HepG2 (cell line): ENCODE measurements around the gene LSM5. TPM values are rescaled to one million over a fixed set of nuclear protein-coding genes. Genes with fewer than 3 reads are reported as not detected.
A peak's percentile ranks its signal among the peaks of the same experiment; 100 is the strongest.

Source experiments
- DNMT3B ChIP-seq: conservative IDR thresholded peaks from 2 replicates; pipeline ENCODE4 v1.6.1; 2016; ENCODE audit warnings: missing biosample characterization, control low read depth
- HNF4A ChIP-seq: sonication (generic); formaldehyde crosslinking; IDR thresholded peaks from 2 replicates; pipeline ENCODE4 v1.4.0; 2020; ENCODE audit warnings: missing genetic modification reagents
- IRX3 ChIP-seq: sonication (generic); formaldehyde crosslinking; IDR thresholded peaks from 2 replicates; pipeline ENCODE4 v1.8.1; 2023; ENCODE audit warnings: mild to moderate bottlenecking, low read depth, missing genetic modification reagents, borderline replicate concordance
- LCORL ChIP-seq, 2 experiments: fragments of 450-650 bp in 1 of 2; sonication (generic) in 1 of 2; formaldehyde crosslinking in 1 of 2; IDR thresholded peaks; 2 replicates each; pipeline versions ENCODE4 v1.5.0 to v1.6.1; 2017 to 2020; ENCODE audit warnings: antibody characterized with exemption in 1 of 2, missing genetic modification reagents in 1 of 2
- MEIS1 ChIP-seq: sonication (generic); formaldehyde crosslinking; IDR thresholded peaks from 2 replicates; pipeline ENCODE4 v1.9.0; 2021; ENCODE audit warnings: mild to moderate bottlenecking, missing genetic modification reagents, moderate library complexity, borderline replicate concordance
- MLLT10 ChIP-seq: sonication (generic); formaldehyde crosslinking; IDR thresholded peaks from 2 replicates; pipeline ENCODE4 v1.4.0; 2020; ENCODE audit warnings: missing genetic modification reagents
- SAP130 ChIP-seq: IDR thresholded peaks from 2 replicates; pipeline ENCODE4 v1.6.1; 2016; ENCODE audit warnings: low read depth
- SIN3A ChIP-seq: IDR thresholded peaks from 2 replicates; pipeline ENCODE4 v1.6.1; 2011; ENCODE audit warnings: low read depth, mild to moderate bottlenecking, control low read depth, low read length, borderline replicate concordance
- ZFP36 ChIP-seq: fragments of 150-350 bp; IDR thresholded peaks from 2 replicates; pipeline ENCODE4 v1.6.1; 2018; ENCODE audit warnings: borderline replicate concordance, low read length, low read depth; ENCODE audit not compliant: partially characterized antibody
- ZNF766 ChIP-seq: sonication (generic); formaldehyde crosslinking; IDR thresholded peaks from 2 replicates; pipeline ENCODE4 v1.5.0; 2020; ENCODE audit warnings: missing genetic modification reagents, borderline replicate concordance
- polyA plus RNA-seq, 8 experiments: library from polyadenylated mRNA; depleted of rRNA in 3 of 8; stranded (reverse) in 7 of 8; unstranded in 1 of 8; fragments of >200 nt; fragmentation: Illumina TruSeq in 4 of 8; extraction: Trizol in 4 of 8; gene quantifications; 2 replicates each; pipeline versions ENCODE4 v1.2.1 to v1.2.3, GENCODE V29; 2011 to 2016; ENCODE audit warnings: low read depth in 4 of 8, missing spikeins in 1 of 8, mixed read lengths in 1 of 8; ENCODE audit not compliant: insufficient read depth in 1 of 8
- total RNA-seq, 5 experiments: library from RNA; depleted of rRNA; stranded (reverse); fragments of >200 nt; fragmentation: Illumina TruSeq; extraction: Trizol; gene quantifications; 2 replicates each; pipeline ENCODE4 v1.2.3, GENCODE V29; 2016; ENCODE audit warnings: low read depth in 1 of 5
- TF ChIP-seq, protein P1 (sequence below): sonication (generic); formaldehyde crosslinking; IDR thresholded peaks from one replicate; pipeline ENCODE4 v1.5.1; 2020; ENCODE audit warnings: mild to moderate bottlenecking, missing genetic modification reagents; ENCODE audit errors: not compliant biosample characterization
- TF ChIP-seq, protein P2 (sequence below): fragments of 450-650 bp; IDR thresholded peaks from 2 replicates; pipeline ENCODE4 v1.6.1; 2017; ENCODE audit warnings: mild to moderate bottlenecking
- TF ChIP-seq, protein P3 (sequence below): sonication (generic); formaldehyde crosslinking; IDR thresholded peaks from 2 replicates; pipeline ENCODE4 v1.8.1; 2023; ENCODE audit warnings: missing genetic modification reagents, mild to moderate bottlenecking, borderline replicate concordance
- TF ChIP-seq, protein P4 (sequence below): sonication (generic); formaldehyde crosslinking; IDR thresholded peaks from 2 replicates; pipeline ENCODE4 v1.4.0; 2020; ENCODE audit warnings: missing genetic modification reagents

Gene LSM5
- total and polyA plus RNA-seq, 2 of the 13 experiments (the other 11 are each of a cell fraction or from before 2014, with no cell fraction given) = 30.3 to 183 TPM

DNA sequence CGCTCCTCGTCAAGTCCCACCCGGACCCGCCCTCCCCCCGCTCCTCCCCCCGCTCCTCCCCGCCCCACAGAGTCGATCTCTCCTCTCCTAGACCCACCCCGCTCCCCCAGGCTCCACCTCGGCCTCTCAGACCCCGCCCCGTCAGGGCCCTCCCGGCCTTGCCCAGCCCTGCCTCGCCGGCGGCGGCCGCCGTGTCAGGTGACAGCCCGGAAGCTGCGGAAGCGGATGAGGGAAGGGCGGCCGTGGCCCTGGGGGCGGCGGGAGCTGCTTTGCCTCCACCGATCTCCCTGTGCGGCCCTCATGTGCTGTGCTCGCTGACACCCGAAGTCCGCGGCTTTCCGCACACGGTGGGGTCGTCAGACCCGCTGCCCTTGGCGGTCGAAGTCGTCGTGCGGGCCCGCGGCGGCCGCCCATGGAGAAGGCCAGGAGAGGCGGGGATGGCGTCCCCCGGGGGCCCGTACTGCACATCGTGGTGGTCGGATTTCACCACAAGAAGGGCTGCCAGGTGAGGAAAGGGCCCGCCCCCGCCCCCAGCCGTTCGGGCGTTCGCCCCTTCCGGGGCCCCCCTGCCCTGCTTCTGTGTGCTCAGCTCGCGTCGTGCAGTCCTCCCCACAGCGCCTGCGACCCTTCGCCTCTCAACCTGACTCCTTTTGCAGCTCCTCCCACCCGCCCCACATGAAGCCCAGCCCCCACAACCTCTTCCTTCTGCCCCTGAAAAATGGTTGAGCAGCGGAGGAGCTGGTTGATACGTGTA is 5.3 kb upstream of the LSM5 start, which contains the start of gene AVL9 (continued):
- TF ChIP-seq, protein P1, sequence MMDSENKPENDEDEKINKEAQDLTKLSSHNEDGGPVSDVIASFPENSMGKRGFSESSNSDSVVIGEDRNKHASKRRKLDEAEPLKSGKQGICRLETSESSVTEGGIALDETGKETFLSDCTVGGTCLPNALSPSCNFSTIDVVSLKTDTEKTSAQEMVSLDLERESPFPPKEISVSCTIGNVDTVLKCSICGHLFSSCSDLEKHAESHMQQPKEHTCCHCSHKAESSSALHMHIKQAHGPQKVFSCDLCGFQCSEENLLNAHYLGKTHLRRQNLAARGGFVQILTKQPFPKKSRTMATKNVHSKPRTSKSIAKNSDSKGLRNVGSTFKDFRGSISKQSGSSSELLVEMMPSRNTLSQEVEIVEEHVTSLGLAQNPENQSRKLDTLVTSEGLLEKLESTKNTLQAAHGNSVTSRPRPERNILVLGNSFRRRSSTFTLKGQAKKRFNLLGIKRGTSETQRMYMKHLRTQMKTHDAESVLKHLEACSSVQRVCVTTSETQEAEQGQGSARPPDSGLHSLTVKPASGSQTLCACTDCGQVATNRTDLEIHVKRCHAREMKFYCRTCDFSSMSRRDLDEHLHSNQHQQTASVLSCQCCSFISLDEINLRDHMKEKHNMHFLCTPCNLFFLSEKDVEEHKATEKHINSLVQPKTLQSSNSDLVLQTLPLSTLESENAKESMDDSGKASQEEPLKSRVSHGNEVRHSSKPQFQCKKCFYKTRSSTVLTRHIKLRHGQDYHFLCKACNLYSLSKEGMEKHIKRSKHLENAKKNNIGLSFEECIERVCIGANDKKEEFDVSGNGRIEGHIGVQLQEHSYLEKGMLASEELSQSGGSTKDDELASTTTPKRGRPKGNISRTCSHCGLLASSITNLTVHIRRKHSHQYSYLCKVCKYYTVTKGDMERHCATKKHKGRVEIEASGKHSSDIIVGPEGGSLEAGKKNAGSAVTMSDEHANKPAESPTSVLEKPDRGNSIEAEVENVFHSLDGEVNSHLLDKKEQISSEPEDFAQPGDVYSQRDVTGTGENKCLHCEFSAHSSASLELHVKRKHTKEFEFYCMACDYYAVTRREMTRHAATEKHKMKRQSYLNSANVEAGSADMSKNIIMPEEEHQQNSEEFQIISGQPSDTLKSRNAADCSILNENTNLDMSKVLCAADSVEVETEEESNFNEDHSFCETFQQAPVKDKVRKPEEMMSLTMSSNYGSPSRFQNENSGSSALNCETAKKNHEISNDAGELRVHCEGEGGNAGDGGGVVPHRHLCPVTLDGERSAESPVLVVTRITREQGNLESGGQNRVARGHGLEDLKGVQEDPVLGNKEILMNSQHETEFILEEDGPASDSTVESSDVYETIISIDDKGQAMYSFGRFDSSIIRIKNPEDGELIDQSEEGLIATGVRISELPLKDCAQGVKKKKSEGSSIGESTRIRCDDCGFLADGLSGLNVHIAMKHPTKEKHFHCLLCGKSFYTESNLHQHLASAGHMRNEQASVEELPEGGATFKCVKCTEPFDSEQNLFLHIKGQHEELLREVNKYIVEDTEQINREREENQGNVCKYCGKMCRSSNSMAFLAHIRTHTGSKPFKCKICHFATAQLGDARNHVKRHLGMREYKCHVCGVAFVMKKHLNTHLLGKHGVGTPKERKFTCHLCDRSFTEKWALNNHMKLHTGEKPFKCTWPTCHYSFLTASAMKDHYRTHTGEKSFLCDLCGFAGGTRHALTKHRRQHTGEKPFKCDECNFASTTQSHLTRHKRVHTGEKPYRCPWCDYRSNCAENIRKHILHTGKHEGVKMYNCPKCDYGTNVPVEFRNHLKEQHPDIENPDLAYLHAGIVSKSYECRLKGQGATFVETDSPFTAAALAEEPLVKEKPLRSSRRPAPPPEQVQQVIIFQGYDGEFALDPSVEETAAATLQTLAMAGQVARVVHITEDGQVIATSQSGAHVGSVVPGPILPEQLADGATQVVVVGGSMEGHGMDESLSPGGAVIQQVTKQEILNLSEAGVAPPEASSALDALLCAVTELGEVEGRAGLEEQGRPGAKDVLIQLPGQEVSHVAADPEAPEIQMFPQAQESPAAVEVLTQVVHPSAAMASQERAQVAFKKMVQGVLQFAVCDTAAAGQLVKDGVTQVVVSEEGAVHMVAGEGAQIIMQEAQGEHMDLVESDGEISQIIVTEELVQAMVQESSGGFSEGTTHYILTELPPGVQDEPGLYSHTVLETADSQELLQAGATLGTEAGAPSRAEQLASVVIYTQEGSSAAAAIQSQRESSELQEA = peak; percentile 65
- TF ChIP-seq MEIS1 (CRISPR knock-in tag) (peak; percentile 85; the same call in 1 of the 2 replicates), SAP130 (peak; percentile 96), MLLT10 (CRISPR knock-in tag) (no peak), ZFP36 (no peak), ZNF766 (CRISPR knock-in tag) (peak; percentile 74; the same call in 1 of the 2 replicates), IRX3 (CRISPR knock-in tag) (peak; percentile 36; the same call in 1 of the 2 replicates), HNF4A (CRISPR knock-in tag) (peak; percentile 37; the same call in 1 of the 2 replicates), LCORL (IDR thresholded peaks at IDR 0.05) (no peak), LCORL (CRISPR knock-in tag; IDR thresholded peaks at IDR 0.05) (peak; percentile 71), SIN3A (no peak; the same call in 1 of the 2 replicates), DNMT3B (CRISPR knock-in tag) (0 out of 2 replicates have a peak, but pooled peaks have one; percentile 20)
- TF ChIP-seq, protein P2, sequence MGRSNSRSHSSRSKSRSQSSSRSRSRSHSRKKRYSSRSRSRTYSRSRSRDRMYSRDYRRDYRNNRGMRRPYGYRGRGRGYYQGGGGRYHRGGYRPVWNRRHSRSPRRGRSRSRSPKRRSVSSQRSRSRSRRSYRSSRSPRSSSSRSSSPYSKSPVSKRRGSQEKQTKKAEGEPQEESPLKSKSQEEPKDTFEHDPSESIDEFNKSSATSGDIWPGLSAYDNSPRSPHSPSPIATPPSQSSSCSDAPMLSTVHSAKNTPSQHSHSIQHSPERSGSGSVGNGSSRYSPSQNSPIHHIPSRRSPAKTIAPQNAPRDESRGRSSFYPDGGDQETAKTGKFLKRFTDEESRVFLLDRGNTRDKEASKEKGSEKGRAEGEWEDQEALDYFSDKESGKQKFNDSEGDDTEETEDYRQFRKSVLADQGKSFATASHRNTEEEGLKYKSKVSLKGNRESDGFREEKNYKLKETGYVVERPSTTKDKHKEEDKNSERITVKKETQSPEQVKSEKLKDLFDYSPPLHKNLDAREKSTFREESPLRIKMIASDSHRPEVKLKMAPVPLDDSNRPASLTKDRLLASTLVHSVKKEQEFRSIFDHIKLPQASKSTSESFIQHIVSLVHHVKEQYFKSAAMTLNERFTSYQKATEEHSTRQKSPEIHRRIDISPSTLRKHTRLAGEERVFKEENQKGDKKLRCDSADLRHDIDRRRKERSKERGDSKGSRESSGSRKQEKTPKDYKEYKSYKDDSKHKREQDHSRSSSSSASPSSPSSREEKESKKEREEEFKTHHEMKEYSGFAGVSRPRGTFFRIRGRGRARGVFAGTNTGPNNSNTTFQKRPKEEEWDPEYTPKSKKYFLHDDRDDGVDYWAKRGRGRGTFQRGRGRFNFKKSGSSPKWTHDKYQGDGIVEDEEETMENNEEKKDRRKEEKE = no peak
- TF ChIP-seq, protein P3, sequence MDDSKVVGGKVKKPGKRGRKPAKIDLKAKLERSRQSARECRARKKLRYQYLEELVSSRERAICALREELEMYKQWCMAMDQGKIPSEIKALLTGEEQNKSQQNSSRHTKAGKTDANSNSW (CRISPR knock-in tag) = 0 out of 2 replicates have a peak, but pooled peaks have one; percentile 24
- TF ChIP-seq, protein P4, sequence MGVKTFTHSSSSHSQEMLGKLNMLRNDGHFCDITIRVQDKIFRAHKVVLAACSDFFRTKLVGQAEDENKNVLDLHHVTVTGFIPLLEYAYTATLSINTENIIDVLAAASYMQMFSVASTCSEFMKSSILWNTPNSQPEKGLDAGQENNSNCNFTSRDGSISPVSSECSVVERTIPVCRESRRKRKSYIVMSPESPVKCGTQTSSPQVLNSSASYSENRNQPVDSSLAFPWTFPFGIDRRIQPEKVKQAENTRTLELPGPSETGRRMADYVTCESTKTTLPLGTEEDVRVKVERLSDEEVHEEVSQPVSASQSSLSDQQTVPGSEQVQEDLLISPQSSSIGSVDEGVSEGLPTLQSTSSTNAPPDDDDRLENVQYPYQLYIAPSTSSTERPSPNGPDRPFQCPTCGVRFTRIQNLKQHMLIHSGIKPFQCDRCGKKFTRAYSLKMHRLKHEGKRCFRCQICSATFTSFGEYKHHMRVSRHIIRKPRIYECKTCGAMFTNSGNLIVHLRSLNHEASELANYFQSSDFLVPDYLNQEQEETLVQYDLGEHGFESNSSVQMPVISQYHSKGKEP (CRISPR knock-in tag) = 0 out of 2 replicates have a peak, but pooled peaks have one; percentile 28
